Measurements from ENCODE around the gene DYNC1I2.

The DYNC1I2 gene

DNA sequence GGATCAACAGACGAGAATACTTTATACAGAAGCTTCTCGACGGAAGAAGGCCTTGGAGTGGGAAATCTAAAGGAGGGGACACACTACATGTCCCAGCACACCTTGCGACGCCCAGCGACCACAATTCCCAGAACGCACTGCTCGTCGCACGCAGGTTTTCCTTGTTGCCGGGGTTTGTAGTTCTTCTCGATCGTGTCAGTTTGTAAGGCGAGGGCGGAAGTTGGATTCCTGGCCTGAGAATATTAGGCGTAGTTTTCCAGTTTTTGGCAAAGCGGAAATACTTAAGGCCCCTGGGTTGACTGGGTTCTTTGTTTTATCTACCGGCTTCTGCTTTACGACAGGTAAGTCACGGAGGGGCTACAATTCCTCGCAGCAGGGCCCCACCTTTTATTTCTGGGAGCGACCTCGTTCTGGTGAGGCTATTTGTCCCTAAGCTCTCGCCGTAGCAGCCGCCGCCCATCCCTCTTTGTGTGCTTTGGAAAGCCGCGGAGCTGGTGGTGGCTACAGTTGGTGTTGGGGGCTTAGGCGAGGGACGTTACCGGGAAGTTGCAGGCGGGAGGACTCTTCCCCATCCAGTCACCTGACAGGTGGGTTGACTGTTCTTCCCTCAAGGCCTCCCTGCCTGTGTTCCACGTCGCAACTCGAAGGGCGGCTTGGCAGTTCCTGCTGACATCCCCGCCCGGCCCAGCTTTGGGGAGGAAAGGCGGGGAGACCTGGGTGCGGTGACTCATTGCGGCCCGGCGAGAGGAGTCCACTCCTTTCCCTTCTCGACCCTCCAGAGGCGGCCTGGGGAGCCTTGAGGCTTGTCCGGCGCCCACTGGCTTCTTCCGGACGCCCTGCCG lies at the start of gene DYNC1I2:
DYNC1I2 (plus strand) TSS at position 183 of the 842 bp plus-strand sequence. CDS start 2,687 bp downstream, outside the sequence.
- FAIRE-seq: peak; percentile 83
- peak; percentile 92 for DNase-seq (ENCODE audit: low spot score)

DNA sequence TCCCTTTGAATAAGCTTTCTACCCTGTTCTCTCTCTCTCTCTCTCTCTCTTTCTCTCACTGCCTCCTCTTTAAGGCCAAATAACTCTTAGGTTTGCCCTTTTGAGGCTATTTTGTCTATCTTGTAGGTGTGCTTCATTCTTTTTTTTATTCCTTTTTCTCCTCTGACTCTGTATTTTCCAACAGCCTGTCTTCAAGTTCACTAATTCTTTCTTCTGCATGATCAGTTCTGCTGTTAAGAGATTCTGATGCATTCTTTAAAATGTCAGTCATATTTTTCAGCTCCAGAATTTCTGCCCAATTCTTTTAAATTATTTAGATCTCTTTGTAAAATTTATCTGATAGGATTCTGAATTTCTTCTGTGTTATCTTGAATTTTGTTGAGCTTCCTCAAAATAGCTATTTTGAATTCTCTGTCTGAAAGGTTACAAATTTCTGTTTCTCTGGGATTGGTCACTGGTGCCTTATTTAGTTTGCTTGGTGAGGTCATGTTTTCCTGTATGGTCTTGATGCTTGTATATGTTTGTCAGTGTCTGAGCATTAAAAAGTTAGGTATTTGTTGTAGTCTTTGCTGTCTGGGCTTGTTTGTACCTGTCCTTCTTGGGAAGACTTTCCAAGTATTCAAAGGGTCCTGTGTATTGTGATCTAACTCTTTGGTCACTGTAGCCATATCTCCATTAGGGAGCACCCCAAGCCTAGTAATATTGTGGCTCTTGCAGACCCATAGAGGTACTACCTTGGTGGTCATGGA lies 35.4 kb upstream of the DYNC1I2 start:
- no peak for DNase-seq (ENCODE audit: low spot score)
- FAIRE-seq: no peak

DNA sequence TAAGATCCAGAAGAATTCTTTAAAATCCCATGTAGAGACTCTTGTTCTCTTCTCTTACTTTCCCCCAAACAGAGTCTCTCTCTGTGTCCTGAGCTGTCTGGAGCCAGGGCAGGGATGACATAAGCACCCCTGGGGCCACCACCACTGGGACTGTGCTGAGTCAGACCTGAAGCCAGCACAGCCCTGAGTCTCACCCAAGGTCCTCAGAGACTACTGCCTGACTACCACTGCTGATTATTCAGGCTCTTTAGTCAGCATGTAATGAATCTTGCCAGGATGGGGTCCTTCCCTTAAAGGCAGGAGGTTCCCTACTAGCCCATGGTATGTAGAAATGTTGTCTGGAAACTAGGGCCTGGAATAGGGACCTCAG lies 34.9 kb upstream of the DYNC1I2 start:
- DNase-seq (ENCODE audit: low spot score) (peak; percentile 36), FAIRE-seq (no peak)

DNA sequence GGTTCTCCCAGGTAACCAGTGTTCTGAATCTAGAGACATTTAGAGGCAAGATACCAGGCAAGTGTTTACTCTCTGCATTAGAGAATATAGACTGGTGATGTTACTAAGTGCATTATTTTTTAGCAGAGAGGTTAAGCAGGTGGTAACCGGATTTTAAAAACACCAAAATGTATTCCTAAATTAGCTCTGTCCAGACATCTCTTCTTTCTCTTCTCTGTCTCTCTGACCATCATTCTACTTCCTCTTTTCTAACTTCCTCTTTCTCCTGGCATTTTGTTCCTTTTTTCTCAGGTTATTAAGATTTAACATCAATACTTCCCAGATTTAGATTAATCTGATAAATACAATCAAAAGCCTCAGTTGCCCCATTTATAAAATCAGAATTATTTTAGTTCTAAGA lies 31.7 kb upstream of the DYNC1I2 start:
- no peak for DNase-seq (ENCODE audit: low spot score)
- no peak for FAIRE-seq

DNA sequence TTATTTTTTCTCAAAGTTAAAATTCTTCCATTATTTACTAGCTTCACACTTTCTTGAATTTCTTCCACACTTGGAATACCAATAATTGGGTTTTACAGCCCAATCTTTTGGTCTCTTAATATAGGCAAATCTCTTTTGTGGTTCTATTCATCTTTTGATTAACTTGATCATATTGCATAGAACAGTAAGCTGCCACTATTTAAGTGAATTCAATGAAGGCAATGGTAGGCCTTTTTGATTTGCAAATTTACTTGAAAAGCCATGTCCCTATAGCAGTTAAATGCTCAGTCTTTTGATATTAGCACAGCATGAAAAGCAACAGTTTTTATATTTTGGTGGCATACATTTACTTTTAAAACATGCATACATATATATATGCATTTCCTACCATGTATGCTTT lies 20.2 kb upstream of the DYNC1I2 start:
- no peak for FAIRE-seq
- DNase-seq (ENCODE audit: low spot score): no peak

DNA sequence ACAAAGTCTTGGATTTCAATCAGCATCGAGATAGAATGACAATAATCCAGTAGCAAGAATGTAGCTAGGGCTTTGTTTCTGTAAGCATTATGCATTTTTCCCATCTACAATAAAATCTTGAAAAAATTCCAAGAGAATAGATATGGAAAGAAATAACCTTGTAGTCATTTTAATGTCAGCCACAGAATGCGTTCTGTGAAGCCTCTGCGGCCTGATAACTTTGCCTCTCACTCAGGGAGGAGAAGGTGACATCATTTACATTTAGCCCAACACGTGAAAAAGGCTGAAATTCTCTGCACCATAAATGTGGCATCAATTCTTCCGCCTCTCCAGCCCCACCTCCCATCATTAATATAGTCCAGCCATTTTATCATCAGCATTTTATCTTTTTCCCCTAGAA lies 19.1 kb upstream of the DYNC1I2 start:
- DNase-seq (ENCODE audit: low spot score): no peak
- FAIRE-seq: no peak

DNA sequence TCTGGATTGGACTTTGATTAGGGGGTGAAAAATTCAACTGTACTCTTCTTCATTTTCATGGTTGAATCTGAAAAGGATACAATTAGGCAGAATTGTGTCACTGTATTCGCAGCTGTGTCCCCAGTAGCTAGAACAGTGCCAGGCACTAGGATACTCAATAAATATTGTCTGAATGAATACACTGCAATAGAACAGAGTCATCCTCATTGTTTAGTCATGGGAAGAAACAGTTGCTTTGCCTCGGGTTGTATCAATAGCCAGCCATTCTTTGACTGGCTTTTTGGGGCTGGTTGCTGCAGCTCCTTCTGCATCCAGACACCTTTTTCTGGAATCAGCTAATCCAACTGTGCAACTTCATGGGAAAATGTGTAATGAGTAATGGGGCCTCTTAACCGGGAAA lies 18.1 kb upstream of the DYNC1I2 start:
- no peak for FAIRE-seq
- DNase-seq (ENCODE audit: low spot score): no peak

DNA sequence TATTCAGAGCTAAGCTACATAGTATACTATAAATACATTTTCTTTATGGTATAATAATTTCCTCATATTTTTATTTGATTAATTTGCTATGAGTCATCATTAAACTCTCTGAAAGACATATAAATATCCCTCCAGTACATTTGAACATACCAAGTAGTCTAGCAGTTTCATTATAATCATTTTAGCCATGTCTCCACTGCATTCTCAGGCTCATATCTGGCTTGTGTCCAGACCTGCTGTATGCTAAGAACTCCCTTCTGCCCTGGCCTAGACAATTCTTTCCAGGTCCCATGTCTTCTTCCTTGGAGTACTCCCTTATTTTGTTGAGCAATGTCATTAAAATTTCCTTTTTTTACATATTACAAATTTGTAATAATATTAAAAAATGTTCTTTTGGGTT lies 16.6 kb upstream of the DYNC1I2 start:
- no peak for DNase-seq (ENCODE audit: low spot score)
- no peak for FAIRE-seq

DNA sequence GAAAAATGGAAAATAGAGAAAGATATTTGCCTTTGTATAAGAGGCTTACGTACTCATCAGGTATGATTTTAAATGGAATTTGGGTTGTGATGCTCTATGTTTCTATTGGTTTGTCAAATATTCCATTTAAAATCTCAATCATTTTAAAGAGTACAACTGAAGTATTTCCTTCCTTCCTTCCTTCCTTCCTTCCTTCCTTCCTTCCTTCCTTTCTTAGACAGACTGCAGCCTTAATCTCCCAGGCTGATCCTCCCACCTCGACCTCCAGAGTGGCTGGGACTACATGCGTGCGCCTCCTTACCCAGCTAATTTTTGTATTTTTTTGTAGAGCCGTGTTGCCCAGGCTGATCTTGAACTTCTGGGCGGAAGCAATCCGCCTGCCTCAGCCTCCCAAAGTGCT lies 15.4 kb upstream of the DYNC1I2 start:
- DNase-seq (ENCODE audit: low spot score) (no peak), FAIRE-seq (no peak)

DNA sequence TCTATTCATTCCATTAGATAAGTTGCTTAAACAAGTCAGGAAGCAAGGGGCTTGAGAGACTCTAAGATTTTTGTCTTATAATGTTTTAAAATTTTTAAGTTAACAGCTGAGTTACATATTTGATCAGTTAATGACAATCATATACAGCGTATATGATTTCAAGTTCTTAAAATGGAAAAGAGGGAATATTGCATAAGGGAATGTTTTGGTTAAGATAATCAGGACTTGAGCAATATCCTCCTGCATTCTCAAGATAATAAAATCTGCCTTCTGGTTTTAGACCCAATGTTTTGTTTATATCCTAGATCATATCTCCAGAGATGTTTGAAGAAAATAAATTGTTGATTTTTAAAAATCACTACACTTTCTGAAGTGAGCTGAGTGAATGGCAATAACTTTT lies 13.4 kb upstream of the DYNC1I2 start:
- DNase-seq (ENCODE audit: low spot score) (no peak), FAIRE-seq (no peak)

DNA sequence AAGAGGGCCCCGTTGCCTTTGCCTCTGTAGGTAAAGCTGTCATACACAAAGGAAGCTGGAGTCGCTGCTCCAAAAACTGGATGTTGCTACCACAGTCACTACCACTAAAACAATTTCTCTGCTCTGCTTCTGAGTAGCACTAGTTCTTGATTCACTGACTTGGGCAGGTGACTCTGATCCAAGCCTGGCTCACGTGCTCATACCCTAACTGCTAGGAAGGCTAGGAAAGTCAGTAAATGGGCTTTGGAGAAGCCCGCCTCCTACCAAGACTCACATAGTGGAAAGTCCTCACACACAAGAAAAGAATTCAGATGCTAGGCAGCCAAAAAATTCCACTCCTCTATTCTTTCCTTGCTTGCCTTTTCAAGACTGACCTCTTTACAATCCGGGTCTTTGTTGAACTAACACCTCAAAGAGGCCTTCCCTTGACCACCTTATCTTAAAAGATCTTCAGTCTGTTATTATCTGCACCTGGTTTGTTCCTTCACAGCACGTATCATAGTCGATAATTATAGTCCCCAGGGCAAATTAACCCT lies 11.4 kb upstream of the DYNC1I2 start:
- FAIRE-seq: no peak

DNA sequence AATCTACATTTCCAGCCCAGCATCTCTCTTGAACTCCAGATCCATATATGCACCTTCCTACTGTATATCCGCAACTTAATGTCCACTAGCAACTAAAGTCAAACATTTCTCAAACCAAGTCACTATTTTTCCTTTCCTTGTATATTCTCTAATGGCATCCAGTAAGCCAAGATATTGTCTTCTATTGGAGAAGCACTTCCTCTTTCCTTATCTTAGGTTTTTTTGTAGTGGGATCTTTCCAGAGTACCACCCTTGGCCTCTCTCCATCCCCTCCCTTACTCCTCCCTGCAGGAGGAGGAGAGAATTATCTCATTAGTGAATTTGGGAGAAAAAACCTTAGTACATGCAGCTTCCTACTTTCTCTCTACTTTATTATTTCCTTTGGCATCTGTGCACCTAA lies 8.7 kb upstream of the DYNC1I2 start:
- DNase-seq (ENCODE audit: low spot score) (no peak), FAIRE-seq (no peak)

More for the DNA sequence above, 11.4 kb upstream of the DYNC1I2 start:
- DNase-seq (ENCODE audit: low spot score): no peak

DNA sequence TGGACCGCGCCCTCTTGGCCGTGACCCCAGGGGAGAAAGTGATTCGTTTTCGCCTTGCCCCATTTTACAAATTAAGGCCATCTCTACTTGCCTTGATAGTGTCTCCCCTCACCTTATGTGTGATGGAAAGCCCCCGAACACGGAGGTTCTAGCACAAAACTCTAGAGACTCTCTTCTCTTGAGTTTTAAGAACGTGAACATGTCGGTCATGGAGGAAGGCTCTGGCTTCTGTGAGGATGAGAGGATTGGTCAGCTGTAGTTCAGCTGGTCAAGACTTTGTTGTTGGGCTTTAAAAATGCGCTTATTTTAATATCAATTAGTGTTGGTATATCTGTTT lies 828 bp downstream of the DYNC1I2 start:
- FAIRE-seq: no peak

DNA sequence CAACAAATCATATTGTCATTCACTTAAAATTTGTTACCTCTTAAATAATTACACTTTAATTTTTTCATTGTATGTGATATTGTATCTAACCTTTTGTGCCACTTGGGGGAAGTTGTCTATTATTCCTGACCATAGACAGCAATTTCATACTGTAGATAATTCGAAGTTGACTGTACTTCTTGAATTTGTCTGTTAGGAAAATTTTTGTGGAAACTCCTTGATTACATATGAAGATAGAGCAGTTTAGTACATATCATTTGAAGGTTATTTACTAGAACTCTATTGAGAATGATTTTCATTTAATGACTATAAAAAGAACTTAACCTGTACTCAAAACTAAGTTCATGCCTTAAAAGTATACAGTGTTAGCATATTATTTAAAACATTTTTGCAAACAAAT lies 5.1 kb downstream of the DYNC1I2 start:
- FAIRE-seq: no peak
- no peak for DNase-seq (ENCODE audit: low spot score)

More for the DNA sequence above, 828 bp downstream of the DYNC1I2 start:
- no peak for DNase-seq (ENCODE audit: low spot score)

DNA sequence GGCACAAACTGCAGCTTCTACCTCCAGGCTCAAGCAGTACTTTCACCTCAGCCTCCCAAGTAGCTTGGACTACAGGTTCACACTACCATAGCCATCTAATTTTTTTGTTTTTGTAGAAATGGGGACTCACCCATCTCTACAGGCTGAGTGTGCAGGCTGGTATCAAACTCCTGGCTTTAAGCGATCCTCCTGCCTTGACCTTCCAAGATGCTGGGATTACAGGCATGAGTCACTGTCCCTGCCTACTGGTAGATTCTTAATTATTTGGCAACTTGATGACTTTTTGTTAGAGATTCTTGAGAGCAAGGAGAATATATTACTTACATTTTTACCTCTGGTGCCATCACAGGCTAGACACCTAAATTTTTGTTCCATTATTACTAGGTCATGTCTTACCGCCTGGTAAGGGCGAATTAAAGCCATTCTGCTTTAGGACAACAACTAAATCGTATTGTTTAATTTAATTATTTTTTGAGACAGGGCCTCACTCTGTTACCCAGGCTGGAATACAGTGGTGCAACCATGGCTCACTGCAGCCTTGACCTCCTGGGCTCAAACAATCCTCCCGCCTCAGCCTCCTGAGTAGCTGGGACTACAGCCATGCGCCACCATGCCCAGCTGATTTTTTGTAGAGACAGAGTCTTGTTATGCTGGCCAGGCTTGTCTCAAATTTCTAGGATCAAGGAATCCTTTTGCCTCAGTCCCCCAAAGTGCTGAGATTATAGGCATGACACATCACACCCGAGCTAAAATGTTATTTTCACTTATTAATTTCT lies 15.7 kb downstream of the DYNC1I2 start:
- FAIRE-seq (no peak), DNase-seq (ENCODE audit: low spot score) (no peak)

DNA sequence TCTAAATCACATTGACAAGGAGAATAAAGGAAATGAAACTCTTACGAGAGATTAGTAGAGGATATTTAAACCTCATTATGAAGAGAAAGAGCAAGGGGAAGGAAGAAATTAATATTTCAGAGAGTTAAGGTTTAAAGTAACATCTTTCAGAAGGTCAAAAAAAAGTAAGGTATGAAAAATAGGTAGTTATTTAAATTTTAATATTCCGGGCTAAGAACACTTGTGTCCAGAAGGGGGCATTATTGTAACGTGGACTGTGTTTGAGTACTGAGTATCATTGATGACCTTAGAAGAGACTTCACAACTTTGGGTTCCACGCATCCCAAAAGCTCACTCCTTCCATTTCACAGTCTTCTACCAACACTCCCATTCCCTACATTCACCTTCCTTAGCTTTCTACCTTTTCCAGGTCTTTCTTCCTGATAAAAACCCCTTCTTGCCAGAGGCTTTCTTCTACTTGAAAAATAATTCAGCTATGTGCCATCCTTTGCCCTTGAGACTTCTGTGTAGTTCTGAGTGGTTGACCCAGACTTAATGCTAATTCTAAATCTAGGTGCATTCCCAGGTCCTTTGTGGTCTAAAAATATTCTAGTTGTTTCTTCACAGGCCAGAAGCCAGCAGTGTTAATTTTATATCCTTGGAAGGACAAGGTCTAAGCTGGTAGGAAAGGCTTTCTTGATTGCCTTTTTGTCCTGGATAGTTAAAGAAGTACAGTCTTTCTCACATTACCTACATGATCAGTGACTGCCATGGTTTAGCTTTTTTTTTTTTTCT lies 16.5 kb downstream of the DYNC1I2 start:
- DNase-seq (ENCODE audit: low spot score): no peak
- FAIRE-seq: peak; percentile 48

DNA sequence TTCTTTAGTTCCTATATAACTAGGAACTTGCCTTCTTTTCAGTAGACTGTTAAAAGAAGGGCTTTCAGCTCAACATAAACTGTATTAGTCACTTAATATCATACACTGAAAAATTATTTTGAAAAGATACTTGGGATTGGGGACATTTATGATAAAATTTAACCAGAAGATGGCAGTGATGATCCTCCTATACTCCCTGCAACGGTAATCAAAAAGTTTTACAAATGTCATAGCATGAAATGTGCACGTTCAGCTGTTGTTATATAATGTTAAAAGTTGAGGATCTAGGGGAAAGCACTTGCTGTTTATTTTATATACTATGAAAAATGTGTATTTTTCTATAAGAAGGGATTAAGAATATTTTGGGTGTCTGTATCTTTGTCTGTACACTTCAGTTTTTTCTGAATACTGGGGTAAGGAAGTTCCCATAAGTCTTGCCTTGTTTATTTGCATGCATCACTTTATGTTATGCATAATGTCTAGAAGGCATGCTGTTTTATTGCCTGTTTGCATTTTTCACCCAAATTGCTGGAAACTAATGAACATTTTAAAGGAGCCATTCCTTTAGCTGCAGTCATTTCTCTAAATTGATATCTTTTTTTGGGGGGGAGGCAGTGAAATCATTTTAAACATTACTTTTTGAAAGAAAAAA lies 19.0 kb downstream of the DYNC1I2 start:
- peak; percentile 75 for FAIRE-seq
- DNase-seq (ENCODE audit: low spot score): no peak

DNA sequence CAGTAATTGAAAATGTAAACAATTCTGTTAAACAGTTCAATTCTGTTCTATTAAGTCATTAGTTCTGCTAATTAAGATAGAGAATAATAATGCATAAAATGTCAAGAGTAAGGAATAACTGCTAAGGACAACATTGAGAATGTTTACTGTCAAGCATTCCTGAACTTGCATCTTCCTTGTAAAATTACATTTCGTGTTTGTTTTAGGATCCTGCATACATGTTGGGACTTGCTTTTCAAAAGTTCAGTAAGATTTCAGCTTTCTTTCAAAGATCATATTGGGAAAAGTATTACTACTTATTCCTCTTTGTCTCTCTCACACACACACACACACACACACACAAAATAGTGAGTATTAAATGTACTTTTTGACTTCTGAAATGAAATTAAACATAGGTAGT lies 20.5 kb downstream of the DYNC1I2 start:
- FAIRE-seq (no peak), DNase-seq (ENCODE audit: low spot score) (no peak)

DNA sequence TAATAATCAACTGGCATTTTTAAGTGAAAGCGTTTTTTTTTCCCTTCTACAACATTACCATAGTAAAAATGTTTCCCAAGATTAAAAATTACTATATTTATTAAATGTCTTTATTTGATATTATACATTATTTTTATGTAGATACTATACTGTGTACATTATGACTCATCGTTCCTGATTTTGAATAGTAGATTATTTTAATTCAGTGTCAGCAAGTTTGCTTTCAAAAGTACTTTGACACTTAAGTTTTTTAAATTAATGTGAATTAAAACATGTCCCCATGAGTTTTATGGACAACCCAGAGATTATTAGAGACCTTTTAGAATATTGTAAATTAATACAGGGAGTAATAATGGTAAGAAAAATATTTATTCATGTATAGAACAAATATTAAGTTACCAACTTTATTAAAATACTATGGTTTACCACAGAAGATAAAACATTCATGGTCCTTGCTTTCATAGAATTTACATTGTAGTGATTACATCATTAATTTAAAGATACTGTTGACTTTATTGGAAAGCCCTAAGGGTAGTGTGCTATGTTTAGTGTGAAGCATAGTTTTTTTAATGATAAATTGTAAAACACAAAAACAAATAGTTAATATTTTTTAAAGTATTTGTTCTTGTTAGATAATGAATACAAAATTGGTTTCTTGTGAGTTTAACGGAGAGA lies 21.9 kb downstream of the DYNC1I2 start:
- no peak for DNase-seq (ENCODE audit: low spot score)
- FAIRE-seq: peak; percentile 65

DNA sequence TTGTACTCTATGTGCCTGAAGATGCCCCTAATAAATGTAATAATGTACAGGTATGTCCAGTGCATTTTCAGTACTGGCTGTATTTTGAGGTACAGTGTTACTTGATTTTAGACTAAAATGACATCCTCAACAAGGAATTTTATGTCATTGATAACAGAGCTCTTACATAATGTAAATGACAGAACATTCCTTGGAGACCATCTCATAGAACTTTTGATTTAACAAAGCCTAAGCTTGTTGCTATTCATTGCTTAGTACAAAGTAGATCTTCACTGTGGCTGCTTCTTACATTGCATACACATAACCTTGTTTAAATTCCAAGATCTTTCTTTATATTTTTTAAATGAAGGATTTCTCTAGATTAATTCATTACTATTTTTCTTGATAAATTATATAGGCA lies 24.1 kb downstream of the DYNC1I2 start:
- DNase-seq (ENCODE audit: low spot score) (no peak), FAIRE-seq (no peak)
